GM21528 (cell line): Measurements from ENCODE around the gene IRX3.

ENCODE experiments used
- ATAC-seq: cut with Tn5 transposase; IDR thresholded peaks from one replicate; pipeline ENCODE4 v1.9.1; 2021; ENCODE audit warnings: mild to moderate bottlenecking, moderate library complexity; ENCODE audit not compliant: unreplicated experiment, low FRiP score

The IRX3 gene

DNA sequence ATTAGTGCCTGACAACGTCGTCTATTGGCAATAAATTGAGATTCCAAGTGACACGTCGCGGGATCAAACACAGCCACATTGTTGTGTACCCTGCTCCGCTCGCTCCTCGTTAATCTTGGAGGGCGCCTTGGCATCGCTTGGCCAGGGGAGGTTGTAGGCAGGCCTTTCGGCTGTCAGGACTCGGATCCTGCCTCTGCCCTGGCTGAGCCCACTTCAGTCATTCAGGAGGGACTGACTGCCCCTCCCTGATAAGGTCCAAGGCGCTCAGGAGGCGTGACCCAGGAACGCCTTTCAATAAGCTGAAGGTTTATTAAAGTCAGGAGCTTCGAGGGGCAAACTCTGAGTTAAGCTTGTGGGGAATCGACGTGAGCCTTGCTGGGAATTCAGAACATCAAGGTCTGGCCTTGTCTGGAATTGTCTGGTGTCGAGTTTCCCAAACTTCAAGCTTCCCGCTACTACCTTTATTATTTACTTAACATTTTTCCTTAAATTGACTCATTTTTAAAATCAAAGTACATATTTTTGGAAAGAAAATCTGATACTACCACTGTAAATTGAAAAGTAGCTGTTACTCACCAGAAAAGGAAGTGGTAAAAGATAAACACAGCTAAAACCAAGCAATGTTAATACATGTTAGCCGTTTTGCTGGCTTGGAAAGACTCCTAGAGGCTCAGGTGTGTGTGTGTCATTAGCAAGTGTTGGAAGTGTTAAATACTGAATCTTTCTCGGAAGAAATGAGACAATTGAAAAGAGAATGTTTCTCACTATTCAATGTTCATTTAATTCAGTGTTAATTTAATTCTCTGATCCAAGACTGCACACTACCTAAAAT is 5.3 kb upstream of the IRX3 start:
- no peak for ATAC-seq

DNA sequence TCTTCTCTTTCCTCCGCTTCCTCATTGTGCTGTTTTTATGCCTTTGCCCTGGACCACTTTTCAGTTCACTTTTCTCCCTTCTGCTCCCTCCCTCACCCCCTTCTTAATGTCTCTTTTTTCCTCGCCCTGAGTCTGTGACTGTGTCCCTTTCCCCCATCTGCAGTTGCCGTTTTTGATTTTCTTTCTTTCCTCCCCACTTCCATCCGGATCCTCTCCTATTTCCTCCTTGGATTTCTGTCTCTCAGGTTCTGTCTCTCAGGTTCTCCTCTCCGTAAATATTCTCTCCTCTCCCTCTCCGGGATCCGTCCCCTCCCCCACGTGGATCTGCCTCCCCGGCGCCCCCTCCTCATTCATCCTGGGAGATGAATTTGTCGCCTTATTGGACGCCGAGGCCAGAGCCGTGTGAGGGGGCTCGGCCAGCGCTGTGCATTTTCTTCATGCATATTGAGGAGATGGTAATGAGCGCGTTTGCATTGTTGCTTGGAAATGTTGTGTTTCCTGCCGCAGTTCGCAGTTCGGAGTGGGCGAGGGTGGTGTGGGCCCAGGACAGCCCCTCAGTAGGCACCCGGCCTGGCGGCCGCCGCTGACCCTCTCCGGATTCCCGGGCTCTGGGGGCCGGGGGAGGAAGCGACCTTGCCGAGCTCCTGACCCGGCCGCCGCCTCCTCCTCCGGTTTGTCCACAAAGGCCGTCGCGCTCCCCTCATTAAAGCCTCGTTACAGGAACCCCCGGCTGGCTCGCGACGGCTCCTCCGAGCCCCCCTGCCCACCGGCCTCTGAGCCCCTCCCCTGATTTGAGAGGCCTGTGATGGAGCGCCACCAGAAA is 4.5 kb upstream of the IRX3 start:
- ATAC-seq, result no peak

DNA sequence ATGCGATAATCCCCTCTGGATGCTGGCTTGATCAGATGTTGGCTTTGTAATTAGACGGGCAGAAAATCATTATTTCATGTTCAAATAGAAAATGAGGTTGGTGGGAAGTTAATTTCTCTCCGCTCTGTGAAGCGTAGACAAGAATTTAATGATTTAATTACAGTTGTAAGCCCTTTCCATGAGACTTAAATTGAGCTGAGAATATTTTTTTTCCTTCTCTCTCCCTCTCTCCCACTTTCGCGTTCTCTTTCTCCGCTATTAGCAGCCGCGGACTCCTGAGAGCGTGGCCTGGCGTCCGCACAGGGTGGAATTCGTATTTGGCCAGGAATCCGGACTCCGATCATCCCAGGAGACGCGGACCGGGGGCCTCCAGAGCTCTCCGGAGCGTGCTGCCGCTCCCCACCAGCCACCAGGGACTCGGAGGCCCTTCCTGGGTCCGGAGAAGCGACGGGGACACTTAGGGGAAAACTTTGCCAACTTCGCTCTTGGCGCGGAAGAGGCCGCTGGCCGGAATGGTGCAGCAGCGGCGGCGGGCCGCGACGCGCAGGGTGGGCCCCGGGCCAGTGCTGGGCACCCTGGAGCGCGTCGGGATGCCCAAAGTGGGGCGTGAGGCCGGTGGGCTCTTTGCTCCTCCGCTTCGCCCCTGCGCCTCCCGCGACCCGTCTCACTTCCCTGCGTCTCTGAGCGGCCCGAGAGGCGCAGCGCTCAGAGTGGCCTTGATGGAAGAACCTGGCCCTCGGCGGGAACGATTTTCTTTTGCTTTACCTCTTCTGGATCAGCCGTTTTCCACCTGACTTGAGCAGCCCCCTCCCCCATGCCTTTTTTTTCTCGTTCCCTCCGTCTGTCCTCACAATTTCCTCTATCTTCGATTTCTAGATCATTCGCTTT is 3.6 kb upstream of the IRX3 start:
- ATAC-seq, result no peak

DNA sequence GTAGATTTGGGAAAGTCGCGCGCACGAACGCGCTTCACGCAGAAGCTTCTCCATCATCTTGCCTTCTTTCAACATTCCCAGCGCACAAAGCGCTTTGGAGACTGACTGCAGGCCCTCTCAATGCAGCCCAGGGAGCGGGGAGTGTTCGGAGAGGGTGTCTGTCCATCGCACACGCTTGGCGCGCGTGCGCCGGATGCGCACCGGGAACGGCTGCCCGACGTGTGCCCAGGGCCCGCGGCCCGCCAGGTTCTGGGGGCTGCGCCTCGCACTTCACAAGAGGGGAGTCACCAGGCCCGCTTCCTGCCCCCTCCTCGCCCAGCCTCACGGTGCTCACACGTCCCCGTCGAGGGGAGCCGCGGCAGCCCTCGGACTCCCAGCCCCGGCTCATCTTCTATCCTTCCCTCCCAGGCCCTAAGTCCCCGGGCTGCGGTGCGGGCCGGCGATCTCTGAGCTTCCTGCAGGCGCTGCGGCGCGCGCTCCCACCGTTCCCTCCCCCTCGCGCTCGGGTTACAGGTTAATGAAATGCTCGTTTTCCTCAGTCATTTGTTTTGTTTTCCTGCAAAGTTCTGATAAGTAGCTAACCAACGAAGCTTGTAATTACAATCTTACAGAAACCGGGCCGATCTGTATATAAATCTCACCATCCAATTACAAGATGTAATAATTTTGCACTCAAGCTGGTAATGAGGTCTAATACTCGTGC is 2.8 kb upstream of the IRX3 start:
- ATAC-seq, result no peak

DNA sequence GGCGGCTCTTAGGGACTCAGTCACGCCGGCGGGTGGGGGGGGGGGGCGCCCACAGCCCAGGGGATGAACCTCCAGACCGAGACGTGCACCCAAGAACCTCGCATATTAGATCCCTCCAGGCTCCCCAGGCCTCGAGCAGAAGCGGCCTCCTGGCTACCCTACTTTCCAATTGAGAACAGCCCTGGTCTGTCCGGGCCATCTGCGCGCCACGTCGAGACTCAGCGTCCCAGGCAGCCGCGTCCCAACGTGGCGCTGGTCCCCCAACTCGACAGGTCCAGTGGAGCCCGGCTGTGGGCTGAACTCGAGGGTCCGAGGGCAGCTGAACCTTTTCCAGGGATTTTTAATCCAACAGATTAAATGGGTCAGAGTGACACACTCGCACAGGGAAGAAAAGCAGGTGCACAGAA is 2.3 kb upstream of the IRX3 start:
- no peak for ATAC-seq

DNA sequence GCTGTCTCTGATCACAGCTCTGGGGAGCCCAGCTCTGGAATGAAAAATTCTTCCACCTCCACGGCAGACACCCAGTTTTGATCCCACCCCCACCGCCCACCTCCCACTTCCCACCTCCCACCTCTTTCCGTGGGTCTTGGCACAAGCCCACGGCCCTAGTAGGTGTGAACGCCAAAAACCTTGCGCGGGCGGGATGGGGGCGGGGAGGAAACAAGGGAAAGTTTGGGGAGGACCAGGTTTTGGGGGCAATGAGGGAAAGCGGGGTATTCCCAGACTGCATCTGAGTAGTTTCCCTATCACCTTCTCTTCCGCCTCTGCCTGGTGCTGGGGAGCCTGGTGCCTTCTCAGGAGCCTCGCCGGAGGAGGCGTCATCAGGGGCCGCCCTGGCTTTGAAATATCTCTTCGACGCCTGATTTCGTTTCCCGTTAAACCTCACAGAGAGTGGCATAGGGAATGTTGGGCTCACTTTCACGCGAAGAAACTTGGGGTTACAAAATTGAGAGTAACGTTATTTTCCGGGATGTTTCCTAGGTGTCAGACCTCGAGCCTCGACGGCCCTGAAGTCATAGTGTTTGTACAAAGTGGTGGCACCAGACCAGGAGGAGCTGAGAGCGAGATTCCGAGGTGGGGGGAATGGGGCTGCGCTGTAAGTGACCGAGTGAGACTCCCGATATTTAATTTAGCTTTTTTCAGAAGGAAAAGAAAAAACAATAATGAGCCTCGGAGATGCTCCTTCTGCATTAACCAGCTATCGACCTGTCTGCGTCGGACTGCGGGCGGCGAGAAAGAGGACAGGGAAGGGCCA is 1.6 kb upstream of the IRX3 start:
- no peak for ATAC-seq

DNA sequence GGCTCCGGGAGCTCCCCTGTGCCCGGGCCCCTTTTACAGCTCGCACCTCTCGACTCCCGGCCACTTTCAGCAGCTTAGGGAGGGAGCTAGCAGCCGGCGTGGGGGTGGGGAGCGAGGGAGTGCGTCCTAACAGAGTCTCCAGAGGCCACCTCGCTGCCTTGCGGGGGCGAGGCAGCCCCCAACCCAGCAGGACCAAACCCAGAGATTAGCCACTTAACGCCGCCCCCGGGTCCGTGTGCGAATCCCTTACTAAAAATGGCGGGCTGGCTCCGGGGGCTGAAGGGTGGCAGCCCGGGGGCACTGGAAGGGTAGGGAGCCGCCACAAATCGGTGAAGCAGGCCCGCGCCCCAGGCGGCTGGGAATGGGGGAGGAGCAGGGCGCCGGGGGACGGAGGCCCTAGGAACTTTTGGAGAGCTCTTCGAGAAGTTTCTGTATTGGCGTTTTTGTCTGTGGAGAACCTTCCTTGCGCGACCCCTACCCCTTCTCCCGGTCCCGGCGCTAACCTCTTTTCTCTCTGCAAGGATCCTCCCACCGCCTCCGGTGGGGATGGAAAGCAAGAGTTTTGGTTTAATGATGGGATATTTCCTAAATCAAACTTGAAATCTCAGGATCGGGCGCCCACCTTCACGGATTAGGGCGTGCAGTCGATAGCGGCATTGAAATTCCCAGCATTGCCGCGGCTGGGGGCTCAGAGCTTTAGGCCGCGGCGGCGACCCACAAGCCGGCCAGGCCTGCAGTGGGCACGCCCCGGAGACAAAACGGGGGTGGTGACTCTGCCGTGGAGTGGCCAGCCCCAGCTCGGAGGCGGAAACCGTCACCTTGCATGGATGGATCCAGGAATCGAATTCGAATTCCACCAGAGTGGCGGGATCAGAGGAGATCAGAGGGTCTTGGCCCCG is 793 bp upstream of the IRX3 start:
- no peak for ATAC-seq

DNA sequence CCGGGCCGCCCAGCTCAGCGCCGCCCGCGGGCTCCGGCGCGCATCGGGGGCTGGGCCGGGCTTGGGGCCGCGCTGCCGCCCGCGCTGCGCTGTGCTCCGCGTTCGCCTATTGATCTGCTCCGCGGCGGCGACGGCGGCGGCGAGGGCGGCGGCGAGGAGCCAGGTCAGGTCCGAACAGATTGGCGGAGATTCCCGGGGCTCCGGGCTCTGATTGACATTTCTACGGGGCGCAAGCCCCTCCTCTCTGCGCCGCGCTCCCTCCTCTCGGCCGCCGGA is 559 bp downstream of the IRX3 start:
- ATAC-seq, result no peak

DNA sequence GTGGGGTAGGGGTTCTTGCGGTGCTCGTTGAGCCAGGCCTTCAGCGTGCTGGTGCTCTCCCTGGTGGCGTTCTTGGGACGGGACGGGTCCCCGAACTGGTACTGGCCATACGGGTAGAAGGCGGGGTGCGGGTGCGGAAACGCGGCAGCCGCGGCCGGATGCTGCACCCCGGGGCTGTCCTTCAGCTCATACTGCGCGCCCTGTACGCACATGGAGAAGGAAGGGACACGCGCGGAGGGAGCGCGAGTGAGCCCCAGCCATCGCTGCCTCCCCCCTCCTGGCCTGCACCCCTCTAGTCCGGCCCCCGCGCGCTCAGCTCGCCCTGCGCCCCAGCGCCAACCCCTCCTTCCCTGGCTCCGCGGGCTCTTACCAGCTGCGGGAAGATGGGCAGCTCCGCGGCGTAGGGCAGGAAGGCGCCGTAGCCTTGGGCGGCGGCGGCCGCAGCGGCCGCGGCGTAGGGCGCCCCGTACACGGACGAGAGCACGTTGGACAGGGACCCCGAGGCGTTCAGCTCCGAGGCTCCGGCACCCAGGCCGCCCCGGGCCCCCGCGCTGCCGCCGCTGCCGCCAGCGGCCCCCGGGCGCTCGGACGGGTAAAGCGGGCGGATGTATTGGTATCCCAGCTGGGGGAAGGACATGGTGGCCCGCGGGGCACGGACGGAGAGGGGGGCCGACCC is 1.0 kb downstream of the IRX3 start:
- ATAC-seq, result no peak

DNA sequence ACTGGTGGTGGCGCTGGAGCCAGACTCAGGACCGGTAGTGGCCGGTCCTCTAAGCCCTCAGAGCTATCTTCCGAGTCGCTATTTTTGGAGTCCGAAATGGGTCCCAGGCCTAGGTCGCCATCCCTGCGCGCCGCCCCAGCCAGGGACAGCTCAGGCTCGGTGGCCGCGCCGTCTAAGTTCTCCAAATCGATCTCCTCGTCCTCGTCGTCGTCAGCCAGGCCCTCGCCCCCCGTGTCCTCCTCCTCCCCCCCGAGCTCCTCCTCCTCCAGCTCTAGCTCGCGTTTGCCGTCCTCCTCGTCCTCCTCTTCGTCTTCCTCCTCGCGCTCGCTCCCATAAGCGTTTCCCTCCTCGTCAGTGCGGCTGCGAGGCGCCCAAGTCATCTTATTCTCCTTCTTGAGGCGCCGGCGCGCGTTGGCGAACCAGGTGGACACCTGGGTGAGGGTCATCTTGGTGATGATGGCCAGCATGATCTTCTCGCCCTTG is 1.6 kb downstream of the IRX3 start:
- no peak for ATAC-seq

DNA sequence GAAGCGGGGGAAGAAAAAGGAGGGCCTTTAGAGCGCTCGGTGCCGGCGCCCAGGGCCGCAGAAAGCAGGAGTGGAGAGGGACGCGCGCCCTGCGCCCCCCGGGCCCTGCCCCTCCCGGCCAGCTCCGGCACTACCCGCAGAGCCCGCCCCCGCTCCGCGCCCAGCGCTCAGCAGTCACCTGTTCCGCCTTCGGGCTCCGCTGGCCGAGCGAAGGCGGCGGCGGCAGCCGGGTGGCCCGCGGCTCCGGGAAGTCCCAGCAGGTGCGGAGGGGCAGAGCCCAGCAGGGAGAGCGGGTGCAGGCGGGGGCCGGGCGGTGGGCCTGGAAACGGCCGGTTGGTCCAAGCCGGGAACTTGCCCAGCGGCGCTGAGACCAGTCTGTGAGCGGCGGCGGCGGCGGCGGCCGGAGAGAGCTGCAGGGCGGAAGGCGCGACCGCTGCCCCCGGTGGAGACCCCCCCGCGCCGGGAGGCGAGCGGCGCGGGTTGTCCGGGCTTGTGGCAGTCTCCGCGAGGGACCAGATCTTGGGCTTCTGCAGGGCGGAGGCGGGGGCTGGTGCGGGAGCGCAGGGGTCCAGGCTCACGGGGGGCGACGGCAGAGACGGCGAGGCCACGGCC is 2.2 kb downstream of the IRX3 start:
- ATAC-seq, result no peak

DNA sequence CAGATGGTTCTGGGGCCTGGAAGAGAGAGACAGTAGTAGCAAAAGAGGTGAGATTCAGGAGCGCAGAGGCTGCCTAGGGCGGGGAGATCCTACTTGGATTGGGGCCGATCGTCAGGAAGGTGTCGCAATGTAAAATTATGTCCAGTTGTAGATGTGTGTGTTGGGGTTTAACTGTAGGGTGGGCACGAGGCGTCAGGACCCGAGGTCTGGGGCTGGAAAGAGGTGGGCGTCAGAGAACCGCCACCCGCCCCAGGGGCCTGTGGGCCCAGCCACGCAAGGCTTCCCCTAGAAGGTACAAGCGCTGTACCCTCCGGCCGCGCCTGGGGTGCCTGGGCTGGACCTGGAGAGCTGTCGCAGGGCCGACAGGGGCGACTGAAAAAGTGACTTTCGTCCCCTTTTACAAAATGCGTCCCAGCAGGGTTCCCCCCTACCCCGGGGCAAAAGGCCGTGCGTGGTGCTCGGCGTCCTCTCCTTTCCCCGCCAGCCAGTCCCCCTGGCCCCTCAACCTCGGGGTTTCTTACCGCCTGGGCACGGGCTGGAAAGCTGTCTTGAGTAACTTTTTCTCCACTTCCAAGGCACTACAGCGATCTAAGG is 2.8 kb downstream of the IRX3 start:
- ATAC-seq, result no peak

DNA sequence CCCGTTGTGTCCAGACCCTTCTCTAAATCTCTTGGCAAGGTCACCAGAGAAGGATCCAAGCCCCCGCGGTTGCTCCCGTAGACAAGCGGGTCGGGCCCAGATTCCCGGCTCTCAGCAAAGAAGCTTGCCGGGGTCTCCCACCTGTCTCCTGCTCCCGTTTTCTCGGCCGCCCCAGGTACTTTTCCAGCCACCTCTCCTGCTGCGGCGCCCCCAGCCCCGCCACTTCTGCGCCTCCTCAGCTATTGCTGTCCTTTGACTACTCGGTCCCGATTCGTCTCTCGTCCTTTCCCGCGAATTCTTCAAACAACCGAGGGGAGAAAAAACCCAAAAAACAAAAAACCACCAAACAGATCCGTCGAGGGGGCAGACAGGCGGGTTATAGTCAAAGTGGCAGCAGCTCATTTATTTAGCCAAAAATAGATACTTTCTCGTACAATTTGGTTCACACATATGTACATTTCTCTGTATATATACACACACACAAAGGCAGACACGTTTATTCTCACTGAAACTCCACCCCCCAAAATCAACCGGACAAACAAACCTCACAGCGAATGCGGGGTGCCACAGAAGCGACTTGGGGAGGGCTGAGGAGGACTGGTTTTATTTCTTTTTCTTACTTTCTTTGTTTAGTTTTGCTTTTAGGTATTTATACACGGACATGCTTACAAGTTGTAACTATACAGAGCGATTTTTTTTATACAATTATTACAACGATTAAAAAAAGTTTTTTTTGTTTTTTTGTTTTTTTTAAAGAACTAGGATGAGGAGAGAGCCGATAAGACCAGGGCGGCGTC is 3.5 kb downstream of the IRX3 start:
- no peak for ATAC-seq

DNA sequence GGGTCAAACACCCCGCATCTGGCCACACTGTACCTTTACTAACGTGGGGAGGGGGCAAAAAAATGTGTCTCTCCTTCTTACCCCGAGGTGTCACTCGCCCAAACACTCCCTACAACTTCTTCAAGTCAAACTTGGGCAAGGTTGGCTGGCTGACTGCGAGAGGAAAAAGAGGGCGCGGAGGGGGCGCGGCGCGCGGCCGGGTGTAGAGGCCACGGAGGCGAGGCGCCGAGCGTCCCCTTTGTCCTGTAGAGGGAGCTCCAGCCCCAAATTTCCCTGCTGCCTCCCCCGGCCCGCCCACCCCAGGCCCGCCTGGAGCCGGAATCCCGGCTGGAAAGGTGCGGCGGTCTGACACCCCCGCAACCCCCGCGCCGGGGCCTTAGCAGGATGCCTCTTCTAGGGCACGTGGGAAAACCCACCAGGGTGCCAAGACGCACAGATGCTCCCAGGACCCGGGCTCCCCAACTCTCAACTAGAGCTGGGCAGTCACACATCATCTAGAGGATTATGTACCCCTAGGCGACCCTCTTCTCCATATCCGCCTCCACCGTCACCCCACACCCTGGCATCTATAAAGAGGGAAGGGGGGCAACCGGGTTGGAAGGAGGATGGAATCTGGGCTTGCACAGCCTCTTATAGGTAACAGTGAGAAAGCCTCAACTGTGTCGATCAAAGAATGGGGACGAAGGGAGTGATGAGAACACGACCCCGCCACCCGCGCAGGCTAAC is 4.2 kb downstream of the IRX3 start:
- ATAC-seq, result no peak

DNA sequence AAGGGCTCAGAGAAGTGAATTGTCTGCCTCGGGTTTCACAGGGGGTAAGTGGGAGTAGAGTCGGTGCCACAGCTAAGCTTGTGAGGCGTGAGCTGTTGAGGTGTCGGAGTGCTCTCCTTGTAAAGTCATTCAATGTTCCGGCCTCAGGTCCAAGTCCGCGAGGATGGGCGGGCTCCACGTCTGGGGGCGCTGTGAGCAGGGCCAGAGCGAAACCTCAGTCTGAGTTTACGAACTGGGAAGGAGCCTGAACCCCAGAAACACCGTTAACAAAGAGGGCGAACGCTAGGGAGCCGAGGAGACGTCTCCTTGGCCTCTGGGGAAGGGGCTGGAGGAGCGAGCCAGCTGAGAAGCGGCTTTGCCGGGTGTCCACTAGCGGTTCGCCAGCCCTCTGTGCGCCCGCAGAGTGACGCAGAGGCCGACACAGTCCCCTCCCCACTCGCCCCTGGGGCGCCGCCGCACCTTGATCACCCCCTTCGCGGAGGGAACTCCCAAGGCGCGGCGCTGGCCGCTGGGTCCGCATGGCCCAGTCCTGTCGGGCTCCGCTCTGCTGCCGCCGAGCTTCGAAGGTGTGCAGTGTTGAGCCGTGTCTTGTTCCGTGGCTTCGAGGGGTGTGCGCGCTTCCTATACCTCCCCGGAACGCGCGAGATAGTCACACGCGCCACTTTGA is 4.9 kb downstream of the IRX3 start:
- no peak for ATAC-seq
